Left ventricle myocardium inferior (tissue), 1 donor: Measurements from ENCODE around the gene KICS2. TPM values are rescaled to one million over a fixed set of nuclear protein-coding genes. Genes with fewer than 3 reads are reported as not detected.

Source experiments
- DNase-seq: peaks from one replicate; pipeline ENCODE4 v3.0.0-alpha.2; 2020
- H3K27ac ChIP-seq: fragments of 200-600 bp; replicated peaks from 2 replicates; pipeline ENCODE4 v1.8.0; 2021
- H3K27me3 ChIP-seq: fragments of 200-600 bp; 2 replicates; pipeline ENCODE4 v1.8.0; 2021; ENCODE audit warnings: low read depth
- H3K36me3 ChIP-seq: fragments of 200-600 bp; 2 replicates; pipeline ENCODE4 v1.8.0; 2021
- H3K4me1 ChIP-seq: fragments of 200-600 bp; 2 replicates; pipeline ENCODE4 v1.8.0; 2021
- H3K4me3 ChIP-seq: fragments of 200-600 bp; 2 replicates; pipeline ENCODE4 v1.8.0; 2021; ENCODE audit warnings: mild to moderate bottlenecking, moderate library complexity
- H3K9me3 ChIP-seq: fragments of 200-600 bp; replicated peaks from 2 replicates; pipeline ENCODE4 v1.8.0; 2021
- CTCF ChIP-seq: fragments of 200-600 bp; IDR thresholded peaks from 2 replicates; pipeline ENCODE4 v1.8.0; 2021; ENCODE audit warnings: antibody characterized with exemption, mild to moderate bottlenecking, borderline replicate concordance
- intact Hi-C: fragments of 100-400 bp; cut with micrococcal nuclease; formaldehyde crosslinking; loops from one replicate; pipeline ENCODE4 v1.11.0; 2022
- total RNA-seq: library from RNA; stranded (reverse); fragmentation: NEBNext Ultra II Directional; extraction: Animal tissue kit (Norgen Biotek cat#: 25700); gene quantifications from one replicate; pipeline ENCODE4 v1.2.1, GENCODE V29; 2021
- donor health status: DM: no; HTN: yes; CAD: no; lungs with severe emphysema.

Gene KICS2
- total RNA-seq, 1 donor from 2014 or later: 3.5 TPM

GRCh38 chr12:64261813-64262212 is 39.7 kb upstream of the KICS2 start:
- Histone ChIP-seq H3K4me1 (no peaks in the 10 kb centered on the region), H3K9me3 (no peaks in the 10 kb centered on the region), H3K4me3 (no peak overlapping the region), H3K36me3 (no peaks in the 10 kb centered on the region), H3K27me3 (no peaks in the 10 kb centered on the region), H3K27ac (no peak overlapping the region)
- no peak for TF ChIP-seq CTCF
- intact Hi-C loops: no loop called here
- no peak for DNase-seq

GRCh38 chr12:64258576-64258975 is 36.5 kb upstream of the KICS2 start:
- Histone ChIP-seq H3K36me3 (no peaks in the 10 kb centered on the region), H3K27me3 (no peaks in the 10 kb centered on the region), H3K27ac (no peak overlapping the region), H3K4me3 (no peak overlapping the region), H3K4me1 (no peaks in the 10 kb centered on the region), H3K9me3 (no peaks in the 10 kb centered on the region)
- TF ChIP-seq CTCF: no peak
- no peak for DNase-seq
- intact Hi-C loops: no loop called here

- intact Hi-C loops: loop anchor here (2.0 kb wide), 1 partner anchor 417 kb away; no protein-coding TSS in a partner anchor
- H3K4me1 ChIP-seq: no peaks in the 10 kb centered on the region
- H3K36me3 ChIP-seq: no peaks in the 10 kb centered on the region
- TF ChIP-seq CTCF: peak; percentile 77
- H3K27me3 ChIP-seq: no peaks in the 10 kb centered on the region
- H3K27ac ChIP-seq: no peak overlapping the region
- H3K9me3 ChIP-seq: no peaks in the 10 kb centered on the region
- peak overlapping the region; percentile 6 for H3K4me3 ChIP-seq
- DNase-seq: no peak
Observed at GRCh38 chr12:64256166-64256800, 34.2 kb upstream of the KICS2 start.

- Histone ChIP-seq H3K4me1 (no peaks in the 10 kb centered on the region), H3K4me3 (no peak overlapping the region), H3K36me3 (no peaks in the 10 kb centered on the region), H3K9me3 (no peaks in the 10 kb centered on the region), H3K27me3 (no peaks in the 10 kb centered on the region), H3K27ac (no peak overlapping the region)
- DNase-seq: no peak
- intact Hi-C loops: no loop called here
- TF ChIP-seq CTCF: no peak
Observed at GRCh38 chr12:64255249-64255648, 33.2 kb upstream of the KICS2 start.

GRCh38 chr12:64253356-64253755 is 31.3 kb upstream of the KICS2 start:
- Histone ChIP-seq H3K36me3 (no peaks in the 10 kb centered on the region), H3K4me3 (no peak overlapping the region), H3K27me3 (no peaks in the 10 kb centered on the region), H3K4me1 (no peaks in the 10 kb centered on the region), H3K27ac (peak overlapping the region; percentile 56), H3K9me3 (no peaks in the 10 kb centered on the region)
- DNase-seq: no peak
- intact Hi-C loops: no loop called here
- TF ChIP-seq CTCF: no peak
